ENCODE results near the gene PPFIA3.
"Not testable (repeated sequence)": the region's sequence is repeated elsewhere in the genome, so short reads cannot be mapped to it uniquely, and the experiment has no call there.

The PPFIA3 gene

GRCh38 chr19:49126575-49126974 is 7.2 kb downstream of the PPFIA3 start:
- DNase-seq = no peak

- DNase-seq = not testable (repeated sequence)
Measured at GRCh38 chr19:49127225-49127624, 7.9 kb downstream of the PPFIA3 start.

- DNase-seq = no peak
Measured at GRCh38 chr19:49127674-49128544, 8.6 kb downstream of the PPFIA3 start.

- no peak for DNase-seq
Measured at GRCh38 chr19:49128545-49129237, 9.3 kb downstream of the PPFIA3 start.

- no peak for DNase-seq
Measured at GRCh38 chr19:49129238-49129583, 9.9 kb downstream of the PPFIA3 start.

- no peak for DNase-seq
Measured at GRCh38 chr19:49130325-49130724, 11.0 kb downstream of the PPFIA3 start.

- no peak for DNase-seq
Measured at GRCh38 chr19:49132974-49133609, 13.7 kb downstream of the PPFIA3 start.

- DNase-seq = no peak
Measured at GRCh38 chr19:49133621-49134454, 14.5 kb downstream of the PPFIA3 start.

- DNase-seq = no peak
Measured at GRCh38 chr19:49135686-49136085, 16.3 kb downstream of the PPFIA3 start.

- no peak for DNase-seq
Measured at GRCh38 chr19:49136771-49137171, 17.4 kb downstream of the PPFIA3 start.

GRCh38 chr19:49140951-49141350 is 21.6 kb downstream of the PPFIA3 start:
- DNase-seq = no peak

- DNase-seq = no peak
Measured at GRCh38 chr19:49141352-49141751, 22.0 kb downstream of the PPFIA3 start.

GRCh38 chr19:49142866-49143335 is 23.6 kb downstream of the PPFIA3 start:
- DNase-seq = no peak

GRCh38 chr19:49145573-49146407 is 26.4 kb downstream of the PPFIA3 start:
- DNase-seq = no peak

GRCh38 chr19:49146408-49146770 is 27.0 kb downstream of the PPFIA3 start:
- not testable (repeated sequence) for DNase-seq

- no peak for DNase-seq
Measured at GRCh38 chr19:49148044-49148682, 28.8 kb downstream of the PPFIA3 start.

GRCh38 chr19:49148784-49149651 is 29.7 kb downstream of the PPFIA3 start:
- no peak for DNase-seq

- no peak for DNase-seq
Measured at GRCh38 chr19:49149652-49150105, 30.3 kb downstream of the PPFIA3 start.

GRCh38 chr19:49150106-49150943 is 31.0 kb downstream of the PPFIA3 start:
- no peak for DNase-seq

All from cortex of kidney (tissue), 1 donor.